ENCODE measurements around the gene UNCX. TPM values are rescaled to one million over a fixed set of nuclear protein-coding genes. Genes with fewer than 3 reads are reported as not detected.

UNCX gene
- total RNA-seq, 1 experiment from 2014 or later: not detected

DNA sequence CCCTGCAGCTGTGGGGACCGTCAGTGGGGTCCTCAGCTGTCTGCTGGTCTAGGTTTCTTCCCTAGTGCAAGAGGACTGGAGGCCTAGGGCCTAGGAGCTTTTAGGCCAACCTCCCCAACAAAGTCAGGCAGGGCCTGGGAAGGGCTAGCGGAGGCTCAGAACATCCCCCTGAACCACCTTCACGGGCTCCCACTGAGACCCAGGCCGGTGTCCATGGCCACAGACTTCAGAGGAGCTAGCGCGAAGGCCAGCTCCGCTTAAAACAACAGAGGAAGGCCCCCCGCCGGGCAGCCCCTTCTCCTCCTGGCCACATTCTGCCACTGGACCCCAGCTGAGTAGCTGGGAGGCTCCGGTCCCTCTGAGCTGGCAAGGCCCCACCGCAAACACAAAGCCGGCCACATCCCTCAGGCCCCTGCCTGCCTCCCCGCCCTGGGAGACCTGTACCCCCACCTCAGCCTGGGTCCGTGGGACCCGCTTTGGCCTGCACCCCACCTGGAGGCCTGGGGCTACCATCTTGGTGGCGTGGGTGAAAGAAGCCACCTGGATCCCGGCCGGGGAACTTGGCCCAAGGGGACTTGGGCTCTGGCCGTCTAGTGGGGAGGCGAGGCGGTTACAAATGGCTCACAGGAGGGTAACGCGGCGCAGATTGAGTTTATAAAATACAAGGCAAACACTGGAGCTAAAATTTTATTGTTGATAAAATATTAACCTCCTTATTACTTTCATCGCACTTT is 5.4 kb upstream of the UNCX start:
- TF ChIP-seq REST (IDR thresholded peaks at IDR 0.05; ENCODE audit: low read depth) (no peak), ZFX (IDR thresholded peaks at IDR 0.05) (no peak), EZH2phosphoT487 (IDR thresholded peaks at IDR 0.05; ENCODE audit: borderline replicate concordance) (no peak), POLR2A (IDR thresholded peaks at IDR 0.05; ENCODE audit: borderline replicate concordance, extremely low read depth, insufficient read depth, insufficient read length) (no peak), FOSL1 (IDR thresholded peaks at IDR 0.05; ENCODE audit: low read depth) (no peak), ELF1 (IDR thresholded peaks at IDR 0.05; ENCODE audit: borderline replicate concordance, low read depth) (no peak), YY1 (IDR thresholded peaks at IDR 0.05; ENCODE audit: extremely low read depth, insufficient replicate concordance, low read depth, low read length) (no peak), SRF (IDR thresholded peaks at IDR 0.05; ENCODE audit: low read depth) (no peak), POLR2AphosphoS5 (IDR thresholded peaks at IDR 0.05; ENCODE audit: low read depth, low read length) (no peak), JUND (IDR thresholded peaks at IDR 0.05) (no peak), ATF3 (IDR thresholded peaks at IDR 0.05) (no peak)
- TF ChIP-seq, protein P1, sequence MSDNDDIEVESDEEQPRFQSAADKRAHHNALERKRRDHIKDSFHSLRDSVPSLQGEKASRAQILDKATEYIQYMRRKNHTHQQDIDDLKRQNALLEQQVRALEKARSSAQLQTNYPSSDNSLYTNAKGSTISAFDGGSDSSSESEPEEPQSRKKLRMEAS (IDR thresholded peaks at IDR 0.05): no peak
- TF ChIP-seq, protein P2, sequence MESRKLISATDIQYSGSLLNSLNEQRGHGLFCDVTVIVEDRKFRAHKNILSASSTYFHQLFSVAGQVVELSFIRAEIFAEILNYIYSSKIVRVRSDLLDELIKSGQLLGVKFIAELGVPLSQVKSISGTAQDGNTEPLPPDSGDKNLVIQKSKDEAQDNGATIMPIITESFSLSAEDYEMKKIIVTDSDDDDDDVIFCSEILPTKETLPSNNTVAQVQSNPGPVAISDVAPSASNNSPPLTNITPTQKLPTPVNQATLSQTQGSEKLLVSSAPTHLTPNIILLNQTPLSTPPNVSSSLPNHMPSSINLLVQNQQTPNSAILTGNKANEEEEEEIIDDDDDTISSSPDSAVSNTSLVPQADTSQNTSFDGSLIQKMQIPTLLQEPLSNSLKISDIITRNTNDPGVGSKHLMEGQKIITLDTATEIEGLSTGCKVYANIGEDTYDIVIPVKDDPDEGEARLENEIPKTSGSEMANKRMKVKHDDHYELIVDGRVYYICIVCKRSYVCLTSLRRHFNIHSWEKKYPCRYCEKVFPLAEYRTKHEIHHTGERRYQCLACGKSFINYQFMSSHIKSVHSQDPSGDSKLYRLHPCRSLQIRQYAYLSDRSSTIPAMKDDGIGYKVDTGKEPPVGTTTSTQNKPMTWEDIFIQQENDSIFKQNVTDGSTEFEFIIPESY (IDR thresholded peaks at IDR 0.05; ENCODE audit: extremely low read depth, insufficient replicate concordance, low read length): no peak
- Histone ChIP-seq H3K4me3 (replicated peaks in 1 of 2; ENCODE audit: low read depth in 1 of 2, low read length in 2 of 2) (no peak overlapping the region), H3K79me2 (ENCODE audit: insufficient read depth, low read length) (no peaks in the 10 kb centered on the region), H3K9me3 (ENCODE audit: control insufficient read depth in 1 of 2, insufficient read depth in 1 of 2, low read depth in 1 of 2, low read length in 2 of 2) (no peaks in the 10 kb centered on the region), H3K4me1 (ENCODE audit: control insufficient read depth in 1 of 2, insufficient read depth in 2 of 2, low read length in 2 of 2) (no peaks in the 10 kb centered on the region), H3K9me2 (ENCODE audit: insufficient read depth) (no peaks in the 10 kb centered on the region), H4K20me1 (ENCODE audit: insufficient read depth) (no peaks in the 10 kb centered on the region), H3K27ac (ENCODE audit: low read depth, low read length) (no peak overlapping the region), H3K36me3 (ENCODE audit: control insufficient read depth in 1 of 2, insufficient read depth in 2 of 2, low read length in 2 of 2) (no peaks in the 10 kb centered on the region), H3K4me2 (ENCODE audit: low read length) (no peak overlapping the region), H3K27me3 (ENCODE audit: insufficient read depth, low read length) (no peaks in the 10 kb centered on the region), H3K9ac (ENCODE audit: low read length) (no peak overlapping the region), H2AFZ (ENCODE audit: low read depth, low read length, poor library complexity, severe bottlenecking) (no peak overlapping the region)
- BruUV-seq (replicated peaks): no TSS peak
- POLR2A ChIA-PET: interaction anchor here (0.6 kb wide), 1 partner anchor 8 kb away, joined by 3 read pairs; no protein-coding TSS in a partner anchor
- CTCF ChIA-PET: interaction anchor here (1.5 kb wide), 1 partner anchor 247 kb away, joined by 4 read pairs; no protein-coding TSS in a partner anchor
- RAD21 ChIA-PET (ENCODE audit: low non-redundant PET in 1 of 2, low total read pairs in 2 of 2, uncharacterized antibody in 2 of 2, unreplicated experiment in 2 of 2): no interaction called here
- intact Hi-C loops (cut with micrococcal nuclease): no loop called here
- no peak for DNase-seq (ENCODE audit: low read depth, low spot score)
- no peak for ATAC-seq

Measured in HCT116 (cell line).